CD4-positive, alpha-beta T cell treated with Interleukin-2 at 100 ng/mL for 4 hours (primary cell): ENCODE data around the gene TCN1.
"Not testable (repeated sequence)": the region's sequence is repeated elsewhere in the genome, so short reads cannot be mapped to it uniquely, and the experiment has no call there.

Experiments
- DNase-seq: peaks from one replicate; pipeline ENCODE4 v3.0.0-alpha.2; 2020; ENCODE audit warnings: low spot score

TCN1 gene, protein sequence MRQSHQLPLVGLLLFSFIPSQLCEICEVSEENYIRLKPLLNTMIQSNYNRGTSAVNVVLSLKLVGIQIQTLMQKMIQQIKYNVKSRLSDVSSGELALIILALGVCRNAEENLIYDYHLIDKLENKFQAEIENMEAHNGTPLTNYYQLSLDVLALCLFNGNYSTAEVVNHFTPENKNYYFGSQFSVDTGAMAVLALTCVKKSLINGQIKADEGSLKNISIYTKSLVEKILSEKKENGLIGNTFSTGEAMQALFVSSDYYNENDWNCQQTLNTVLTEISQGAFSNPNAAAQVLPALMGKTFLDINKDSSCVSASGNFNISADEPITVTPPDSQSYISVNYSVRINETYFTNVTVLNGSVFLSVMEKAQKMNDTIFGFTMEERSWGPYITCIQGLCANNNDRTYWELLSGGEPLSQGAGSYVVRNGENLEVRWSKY

DNA sequence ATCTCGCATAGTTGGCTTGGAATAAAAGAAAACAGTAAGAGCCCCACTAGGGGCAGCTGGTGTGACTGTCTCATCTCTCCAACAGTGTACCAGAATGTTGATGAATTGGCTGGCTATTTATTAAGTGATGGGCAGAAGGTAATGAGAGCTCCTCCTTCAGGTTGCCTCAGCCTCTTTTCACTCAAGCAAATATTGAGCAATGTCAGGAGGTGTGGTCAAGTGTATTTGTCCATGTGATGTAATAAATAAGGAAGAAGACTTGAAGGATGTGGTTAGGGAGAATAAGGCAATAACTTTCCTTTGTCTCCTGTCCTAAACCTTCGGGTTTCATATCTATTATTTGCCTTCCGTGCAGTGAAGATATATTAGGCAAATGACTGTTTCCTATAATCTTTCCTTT, at the start of gene TCN1:
TCN1 (minus strand) TSS at position 91 of the 400 bp plus-strand sequence; CDS start at position 74, 17 bp downstream.
- no peak for DNase-seq

DNA sequence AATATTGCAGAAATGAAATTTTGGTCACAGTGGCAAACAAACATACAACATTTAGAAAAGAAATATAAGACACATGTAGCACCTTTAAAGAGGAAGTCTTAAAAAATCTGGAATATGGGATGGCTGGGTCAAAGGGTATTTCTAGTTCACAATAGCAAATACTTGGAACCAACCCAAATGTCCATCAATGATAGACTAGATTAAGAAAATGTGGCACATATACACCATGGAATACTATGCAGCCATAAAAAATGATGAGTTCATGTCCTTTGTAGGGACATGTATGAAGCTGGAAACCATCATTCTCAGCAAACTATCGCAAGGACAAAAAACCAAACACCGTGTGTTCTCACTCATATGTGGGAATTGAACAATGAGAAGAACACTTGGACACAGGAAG, 37.3 kb upstream of the TCN1 start:
- DNase-seq = not testable (repeated sequence)

DNA sequence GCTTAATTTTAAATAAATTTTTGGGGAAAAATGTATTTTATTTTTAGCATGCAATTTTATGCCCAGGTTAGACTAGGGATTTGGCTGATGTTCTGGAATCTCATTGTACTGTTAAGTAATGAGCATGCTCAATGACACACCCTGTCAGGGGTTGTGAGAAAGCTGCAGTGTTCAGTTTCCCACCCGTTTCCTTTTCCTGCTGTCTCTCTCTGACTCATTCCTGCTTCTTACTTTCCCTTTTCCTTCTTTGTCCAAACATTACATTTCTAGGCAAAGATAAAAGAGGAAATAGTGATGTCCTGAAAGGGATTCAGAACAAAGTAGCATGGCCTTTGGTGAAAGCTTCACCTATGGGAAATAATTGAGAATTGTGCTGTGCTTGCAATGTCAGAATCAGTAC, 35.0 kb upstream of the TCN1 start:
- DNase-seq = no peak

DNA sequence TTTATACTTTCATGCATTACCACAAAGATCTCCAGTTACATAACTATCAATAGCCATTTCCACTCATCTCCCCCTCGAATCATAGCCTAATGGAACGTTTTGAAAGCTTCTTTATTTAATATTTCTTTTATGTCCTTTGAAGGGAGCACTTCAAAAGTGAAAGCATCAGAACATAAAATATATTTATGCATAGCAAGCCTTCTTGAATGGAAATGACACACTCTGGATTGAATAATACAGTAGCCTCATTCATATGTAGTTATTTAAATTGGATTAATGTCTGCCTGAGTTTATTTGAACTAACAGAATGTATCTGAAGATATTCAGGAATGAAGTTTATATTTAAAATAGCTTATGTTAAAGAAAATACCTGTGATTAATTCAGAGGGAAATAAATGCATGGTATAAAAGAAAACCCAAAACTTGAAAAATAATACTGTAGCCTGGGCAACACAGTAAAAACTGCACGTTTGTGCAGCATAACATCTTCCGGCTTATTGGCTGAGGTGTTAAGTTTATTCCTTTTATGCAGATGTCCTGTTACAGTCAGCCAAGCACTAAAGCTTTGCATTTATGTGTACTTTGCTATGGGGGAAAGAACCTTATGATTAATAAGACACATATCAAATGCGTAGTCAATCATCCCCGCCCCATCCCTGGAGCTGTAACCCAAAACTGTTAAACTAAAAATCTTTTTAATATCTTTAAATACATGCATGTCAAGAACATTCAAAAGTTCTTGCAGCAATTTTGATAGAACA, 34.3 kb upstream of the TCN1 start:
- DNase-seq = no peak

DNA sequence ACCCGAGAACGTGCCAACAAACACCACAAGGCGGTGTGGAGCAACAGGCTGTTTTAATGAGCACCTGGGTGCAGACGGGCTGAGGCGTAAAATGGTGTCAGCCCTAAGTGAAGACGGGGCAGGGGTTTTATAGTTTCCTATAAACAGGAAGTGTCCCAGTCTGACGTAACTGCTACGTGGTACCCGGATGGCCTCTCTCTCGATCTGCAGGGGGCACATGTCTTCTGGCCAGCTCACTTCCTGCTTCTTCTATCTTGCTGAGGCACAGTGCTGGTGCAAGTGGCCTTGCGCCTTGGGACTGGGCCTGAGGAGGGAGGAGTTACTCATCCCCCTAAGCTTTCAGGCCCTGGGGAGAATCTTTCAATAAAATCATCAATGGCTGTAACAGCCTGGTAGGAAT, 33.2 kb upstream of the TCN1 start:
- DNase-seq = no peak

DNA sequence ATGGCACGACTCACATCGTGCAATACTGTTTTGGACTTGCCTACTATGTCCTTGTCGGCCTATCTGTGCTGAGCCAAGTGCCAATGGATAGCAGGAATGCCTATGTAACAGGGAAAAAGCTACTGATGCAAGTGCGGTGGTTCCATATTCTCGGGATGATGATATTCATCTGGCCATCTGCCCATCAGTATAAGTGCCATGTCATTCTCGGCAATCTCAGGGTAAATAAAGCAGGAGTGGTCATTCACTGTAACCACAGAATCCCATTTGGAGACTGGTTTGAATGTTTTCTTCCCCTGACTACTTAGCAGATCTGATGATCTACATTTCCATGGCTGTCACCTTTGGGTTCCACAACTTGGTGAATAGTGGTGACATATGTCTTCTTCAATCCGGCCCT, 32.4 kb upstream of the TCN1 start:
- DNase-seq = no peak

DNA sequence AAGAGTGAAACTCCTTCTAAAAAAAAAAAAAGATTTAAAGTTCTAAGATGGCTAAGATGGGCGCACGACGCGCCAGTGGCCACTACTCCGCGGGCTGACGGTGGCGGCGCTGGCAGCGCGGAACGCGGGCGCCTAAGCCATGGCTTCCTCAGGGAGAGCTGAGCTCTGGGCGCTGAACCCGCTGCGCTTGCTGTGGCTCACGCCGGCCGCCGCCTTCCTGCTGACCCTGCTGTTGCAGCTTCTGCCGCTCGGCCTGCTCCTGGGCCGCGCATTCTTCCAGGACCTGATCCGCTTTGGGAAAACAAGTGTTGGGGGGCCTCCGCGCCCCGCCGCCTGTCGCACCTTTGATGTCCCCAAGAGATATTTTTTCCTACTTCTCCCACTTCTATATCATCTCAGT, 31.8 kb upstream of the TCN1 start:
- no peak for DNase-seq

DNA sequence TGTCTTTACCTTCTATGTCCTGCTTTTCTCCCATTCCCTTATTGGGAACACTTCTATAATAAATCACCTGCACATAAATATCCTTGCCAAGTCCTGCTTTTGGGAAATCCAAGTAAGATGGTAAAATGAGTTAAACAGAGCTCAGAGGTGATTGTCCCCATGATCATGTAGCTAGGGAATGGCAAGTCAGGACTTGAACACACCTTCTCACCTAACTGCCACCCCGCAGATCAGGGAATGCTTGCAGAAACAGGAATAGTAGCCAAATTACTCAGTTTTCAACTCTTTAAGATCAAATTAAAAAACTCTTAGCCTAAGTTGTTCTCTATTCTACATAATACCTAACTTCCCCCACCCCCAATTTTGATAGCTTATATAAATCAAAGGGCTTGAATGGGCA, 28.3 kb upstream of the TCN1 start:
- DNase-seq = no peak

DNA sequence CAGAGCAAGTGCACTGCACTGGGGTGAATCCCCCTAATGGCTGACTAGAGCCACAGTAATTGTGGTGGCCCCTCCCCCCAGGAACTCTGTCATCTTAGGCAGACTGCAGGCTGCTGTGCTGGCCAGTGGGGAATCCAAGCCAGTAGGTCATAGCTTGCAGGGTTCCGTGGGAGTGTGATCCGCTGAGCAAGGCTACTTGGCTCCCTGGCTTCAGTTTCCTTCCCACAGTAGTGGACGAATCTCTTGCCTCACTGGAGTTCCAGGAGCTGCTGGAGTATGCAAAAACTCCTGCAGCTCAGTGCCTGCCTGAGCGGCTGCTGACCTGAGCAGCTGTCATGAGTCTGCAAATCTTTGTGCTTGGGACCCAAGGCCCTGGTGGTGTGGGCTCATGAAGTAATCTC, 25.5 kb upstream of the TCN1 start:
- no peak for DNase-seq

DNA sequence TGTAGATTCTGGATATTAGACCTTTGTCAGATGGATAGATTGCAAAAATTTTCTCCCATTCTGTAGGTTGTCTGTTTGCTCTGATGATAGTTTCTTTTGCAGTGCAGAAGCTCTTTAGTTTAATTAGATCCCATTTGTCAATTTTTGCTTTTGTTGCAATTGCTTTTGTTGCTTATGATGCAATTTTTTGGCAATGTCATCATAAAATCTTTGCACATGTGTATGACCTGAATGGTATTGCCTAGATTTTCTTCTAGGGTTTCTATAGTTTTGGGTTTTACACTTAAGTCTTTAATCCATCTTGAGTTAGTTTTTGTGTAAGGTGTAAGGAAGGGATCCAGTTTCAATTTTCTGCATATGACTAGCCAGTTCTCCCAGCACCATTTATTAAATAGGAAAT, 20.9 kb upstream of the TCN1 start:
- DNase-seq = not testable (repeated sequence)

DNA sequence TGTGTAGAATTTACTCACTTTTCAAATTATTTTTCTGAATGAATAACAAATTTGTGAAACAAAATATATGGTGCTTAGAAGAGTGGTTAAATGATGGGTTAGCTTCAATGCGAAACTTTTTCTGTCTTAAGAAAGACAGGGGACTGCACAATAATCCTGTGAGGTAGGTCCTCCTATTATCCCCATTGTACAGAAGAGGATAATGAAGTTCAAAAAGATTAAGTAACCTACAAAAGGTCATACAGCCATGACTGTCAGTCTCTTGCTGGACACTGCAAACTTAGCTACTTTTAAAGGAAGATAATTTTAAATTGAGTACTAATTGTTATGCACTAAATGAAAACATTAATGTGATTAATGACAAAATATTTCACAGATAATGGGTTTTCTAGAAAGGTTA, 17.3 kb upstream of the TCN1 start:
- DNase-seq = no peak

DNA sequence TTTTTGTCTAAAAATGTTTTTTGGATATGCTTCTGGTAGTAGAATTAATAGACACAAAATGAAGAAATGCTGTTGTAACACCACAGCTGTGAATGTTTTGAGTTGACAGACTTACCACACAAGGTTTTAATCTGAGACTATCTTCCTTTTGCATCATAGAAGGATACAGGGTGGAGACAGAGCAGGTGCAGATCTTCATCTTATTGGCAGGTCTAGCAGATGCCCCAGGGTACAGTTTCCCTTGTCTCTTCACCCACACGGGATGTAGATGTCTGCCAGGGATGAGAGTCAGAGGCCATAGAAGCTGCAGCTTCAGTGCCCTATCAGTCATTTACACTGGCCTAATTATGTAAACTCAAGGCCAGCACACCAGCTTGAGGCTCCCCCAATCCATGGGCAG, 13.3 kb upstream of the TCN1 start:
- no peak for DNase-seq

DNA sequence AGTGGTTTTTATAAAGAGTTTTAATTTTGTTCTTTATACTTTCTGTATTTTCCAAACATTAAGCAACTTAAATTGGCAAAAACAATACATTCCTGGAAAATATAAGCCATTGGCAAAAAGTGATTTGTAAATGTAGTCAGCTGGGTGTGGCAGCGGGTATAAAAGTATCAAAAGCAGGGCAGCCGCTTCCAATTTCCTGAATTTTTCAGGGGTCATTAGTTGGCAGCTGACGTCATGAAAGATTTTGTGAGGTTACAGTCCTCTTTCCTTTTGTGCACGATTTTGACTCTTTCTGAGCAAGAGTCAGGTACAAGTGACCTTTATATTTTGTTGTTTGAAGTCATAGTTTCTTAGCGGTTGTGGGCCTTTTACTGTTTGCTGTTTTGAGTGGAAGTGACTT, 12.3 kb upstream of the TCN1 start, which contains the start of gene OOSP3:
OOSP3 (plus strand) TSS at position 208 of the 400 bp plus-strand sequence; CDS start at position 235, 27 bp downstream.
- DNase-seq = no peak

DNA sequence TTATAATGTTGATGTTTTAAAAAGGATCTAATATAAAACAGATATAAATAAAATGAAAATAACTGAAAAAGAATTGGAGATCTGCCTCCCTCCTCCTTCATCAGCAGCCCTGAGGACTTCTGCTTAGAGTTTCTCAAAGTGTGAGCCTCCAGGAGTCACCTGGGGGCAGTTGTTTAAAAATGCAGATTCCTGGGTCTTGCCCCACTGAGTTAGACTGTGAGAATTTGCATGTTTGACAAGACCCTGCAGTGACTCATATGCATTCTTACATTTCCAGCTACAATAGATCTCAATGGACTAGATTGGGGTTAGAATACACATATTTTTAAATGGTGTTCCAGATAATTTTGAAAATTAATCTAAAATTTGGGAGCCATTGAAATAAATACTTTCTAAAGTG, 11.5 kb upstream of the TCN1 start:
- no peak for DNase-seq

DNA sequence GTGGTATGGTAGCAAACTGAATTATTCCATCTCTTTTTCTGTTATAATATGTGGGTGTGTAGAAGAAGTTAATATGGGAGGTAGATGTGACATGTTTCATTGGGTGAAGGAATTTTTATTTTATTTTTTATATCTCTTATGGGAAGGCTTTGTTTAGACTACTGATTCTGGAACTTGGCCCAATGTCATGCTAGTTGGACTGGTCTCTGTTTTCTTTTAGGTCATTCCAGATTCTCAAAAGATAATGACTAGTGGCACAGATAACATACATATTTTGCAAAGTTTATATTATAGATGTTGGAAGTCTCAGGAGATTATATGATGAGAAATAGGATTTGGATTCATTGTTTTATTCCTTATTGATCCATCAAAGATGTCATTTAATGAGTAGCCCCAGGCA, 11.0 kb upstream of the TCN1 start:
- no peak for DNase-seq

DNA sequence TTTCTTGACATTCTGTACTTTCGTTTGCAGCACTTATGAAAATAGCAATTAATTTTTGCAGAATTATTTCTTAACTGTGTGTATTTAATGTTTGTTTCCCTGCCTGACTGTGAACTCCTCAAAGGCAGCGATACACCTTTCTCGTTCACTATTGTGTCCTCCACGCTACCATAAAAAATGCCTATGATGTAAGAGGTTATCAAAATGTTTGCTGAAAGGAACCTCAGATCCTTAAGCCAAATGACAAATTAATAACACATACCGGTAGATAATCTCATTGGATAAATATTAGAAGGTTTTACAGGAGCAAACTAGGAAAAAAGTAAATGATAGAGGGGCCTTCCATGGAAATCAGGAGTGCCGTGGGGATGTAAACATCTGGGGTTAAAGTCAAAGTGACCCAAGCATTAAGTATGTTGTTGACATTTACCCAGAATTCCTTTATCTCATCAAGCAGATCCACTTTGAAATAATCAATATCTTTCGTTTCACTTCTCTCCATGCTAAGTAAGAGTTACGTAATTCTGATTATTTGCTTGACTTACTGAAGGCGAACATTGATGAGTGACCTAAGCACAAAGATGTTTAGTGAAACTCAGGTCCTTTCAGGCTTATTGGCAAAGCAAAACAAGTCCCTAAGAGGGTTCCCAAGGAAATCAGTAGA, 9.7 kb upstream of the TCN1 start:
- no peak for DNase-seq

DNA sequence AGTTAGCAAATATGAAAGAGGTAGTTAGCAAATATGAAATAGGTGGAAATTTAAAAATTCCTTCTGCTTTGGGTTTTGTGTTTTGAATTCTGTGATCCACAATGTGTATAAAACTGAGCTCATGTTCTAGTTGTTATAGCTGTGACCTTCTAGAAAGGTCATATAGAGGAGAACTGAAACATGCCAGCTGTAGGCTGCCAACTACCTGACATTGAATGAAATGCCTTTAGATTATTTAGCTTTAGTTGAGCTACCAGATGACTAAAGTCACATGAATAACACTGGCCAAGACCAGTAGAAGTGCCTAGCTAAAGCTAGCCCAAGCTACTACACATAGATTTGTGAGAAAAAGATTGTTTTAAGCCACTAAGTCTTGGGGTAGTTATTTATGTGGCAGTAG, 5.8 kb upstream of the TCN1 start:
- no peak for DNase-seq

DNA sequence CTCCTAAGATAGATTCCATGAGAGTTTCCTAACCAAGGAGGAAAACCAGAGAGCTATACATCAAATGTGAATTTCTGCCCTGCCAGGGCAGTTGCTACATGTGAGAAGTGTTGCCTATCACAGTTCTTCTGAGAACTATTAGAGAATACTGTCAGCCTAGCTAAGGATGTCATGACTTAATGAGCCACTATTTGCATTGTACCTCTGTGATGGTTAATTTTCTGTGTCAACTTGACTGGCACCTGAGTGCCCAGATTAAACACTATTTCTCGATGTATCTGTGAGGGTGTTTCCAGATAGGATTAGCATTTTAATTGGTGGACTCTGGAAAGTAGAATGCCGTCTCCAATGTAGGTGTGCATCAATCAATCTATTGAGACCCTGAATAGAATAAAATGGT, 1.7 kb upstream of the TCN1 start:
- DNase-seq = no peak

DNA sequence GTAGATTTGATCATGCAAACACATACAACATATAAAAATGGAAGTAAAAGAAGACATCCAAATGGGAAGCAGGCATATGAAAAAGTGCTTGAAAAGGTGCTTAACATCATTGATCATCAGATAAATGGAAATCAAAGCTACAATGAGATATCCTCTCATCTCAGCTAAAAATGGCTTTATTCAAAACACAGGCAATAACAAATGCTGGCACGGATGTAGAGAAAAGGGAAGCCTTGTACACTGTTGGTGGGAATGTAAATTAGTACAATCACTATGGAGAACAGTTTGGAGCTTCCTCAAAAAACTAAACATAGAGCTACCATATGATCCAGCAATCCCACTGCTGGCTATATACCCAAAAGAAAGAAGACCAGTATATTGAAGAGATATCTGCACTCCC, 549 bp upstream of the TCN1 start:
- no peak for DNase-seq

DNA sequence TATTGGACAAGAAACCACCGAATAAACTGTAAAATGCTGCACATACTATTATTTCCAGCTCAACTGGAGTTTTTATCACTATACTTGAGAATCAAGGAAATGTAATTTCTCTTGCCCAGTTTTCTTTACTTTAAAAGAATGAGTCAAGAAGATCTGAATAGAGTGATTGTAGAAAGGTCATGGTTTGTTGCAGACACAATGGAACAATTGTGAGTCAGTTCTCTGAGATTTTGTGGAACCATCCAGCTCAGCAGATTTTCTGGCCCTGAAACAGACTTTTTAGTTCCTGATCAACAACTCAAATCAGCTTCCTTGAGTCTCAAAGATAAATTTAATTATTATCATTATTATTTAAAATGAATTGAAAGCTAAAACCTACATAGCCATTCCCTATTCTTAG, 1.3 kb downstream of the TCN1 start:
- DNase-seq = no peak

DNA sequence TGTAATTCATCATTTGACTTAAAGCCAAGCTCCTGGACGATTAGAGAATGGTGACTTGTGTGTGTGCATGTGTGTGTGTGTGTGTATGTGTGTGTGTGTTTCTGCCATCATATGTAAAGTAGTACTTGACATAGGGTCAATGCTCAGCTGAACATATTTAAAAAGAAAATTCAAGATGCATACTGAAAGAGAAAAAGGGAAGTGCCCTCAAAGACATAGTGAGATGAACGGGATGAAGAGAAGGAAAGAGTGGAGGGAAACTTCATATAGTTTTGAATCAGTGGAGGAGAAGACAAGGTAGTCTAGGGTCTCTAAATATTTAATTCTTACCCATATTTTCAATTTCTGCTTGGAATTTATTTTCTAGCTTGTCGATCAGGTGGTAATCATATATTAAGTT, 4.0 kb downstream of the TCN1 start:
- DNase-seq = no peak

DNA sequence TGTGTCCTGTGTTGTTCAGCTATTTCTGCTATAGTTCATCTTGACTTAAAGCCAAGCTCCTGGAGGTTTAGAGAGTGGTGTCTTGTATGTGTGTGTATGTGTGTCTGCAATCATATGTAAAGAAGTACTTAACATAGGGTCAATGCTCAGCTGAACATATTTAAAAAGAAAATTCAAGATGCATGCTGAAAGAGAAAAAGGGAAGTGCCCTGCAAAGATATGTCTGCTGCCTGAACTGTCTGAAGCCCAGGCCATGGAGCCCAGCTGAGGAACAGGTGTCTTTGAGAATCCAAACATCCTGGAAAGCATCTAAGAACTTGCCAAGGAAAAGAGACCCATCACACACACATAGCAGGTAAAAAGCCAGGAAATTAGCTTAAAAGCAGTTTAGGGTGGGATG, 6.6 kb downstream of the TCN1 start:
- DNase-seq = no peak
